Measurements from ENCODE around the gene ATP5F1E.

Gene ATP5F1E

GRCh38 chr20:59026904-59027740 lies 5.0 kb downstream of the ATP5F1E start:
- H2AK5ac ChIP-seq (ENCODE audit: low read length) = no peak overlapping the region
- no peak overlapping the region for H2BK5ac ChIP-seq (ENCODE audit: low read depth, low read length, poor library complexity)
- H2BK12ac ChIP-seq (ENCODE audit: low read length) = no peak overlapping the region
- no peak overlapping the region for H3K4me3 ChIP-seq (ENCODE audit: low read depth, low read length)
- no peak overlapping the region for H4K8ac ChIP-seq (ENCODE audit: low read depth, low read length)
- DNase-seq = no peak
- no peak overlapping the region for H4K12ac ChIP-seq (ENCODE audit: low read depth, low read length)
- no peak overlapping the region for H3K27ac ChIP-seq (ENCODE audit: low read depth, low read length)
- H3K9ac ChIP-seq (ENCODE audit: low read length) = no peak overlapping the region
- H4K91ac ChIP-seq (ENCODE audit: low read depth, low read length) = no peak overlapping the region
- no peak overlapping the region for H3K14ac ChIP-seq (ENCODE audit: low read length)
- no peak overlapping the region for H3K4ac ChIP-seq (ENCODE audit: low read depth, low read length)
- H2BK120ac ChIP-seq (ENCODE audit: insufficient read depth, low read length, poor library complexity) = no peak overlapping the region
- peaks cover 6% of the 10 kb centered on the region for H3K79me1 ChIP-seq (ENCODE audit: low read length)
- WGBS (ENCODE audit: extremely low coverage, insufficient coverage, insufficient read length) = no CpG with 5 or more reads among the region's 5 CpGs
- no peak overlapping the region for H3K4me2 ChIP-seq (ENCODE audit: low read length)
- peaks cover 18 to 33% of the 10 kb centered on the region in 2 experiments for H3K36me3 ChIP-seq (ENCODE audit: control insufficient read depth in 1 of 2, insufficient read depth in 2 of 2, low read length in 2 of 2)
- peaks cover 2% of the 10 kb centered on the region for H3K9me3 ChIP-seq (ENCODE audit: insufficient read depth, low read depth, low read length)
- H3K18ac ChIP-seq (ENCODE audit: low read length) = no peak overlapping the region
- peaks cover 4 to 5% of the 10 kb centered on the region in 2 experiments for H3K4me1 ChIP-seq (ENCODE audit: control insufficient read depth in 1 of 2, insufficient read depth in 2 of 2, low read length in 2 of 2)
- no peak overlapping the region for H2AFZ ChIP-seq (ENCODE audit: insufficient read depth, low read length, poor library complexity)
- H3K27me3 ChIP-seq (ENCODE audit: insufficient read depth, low read length) = no peaks in the 10 kb centered on the region
- H3K79me2 ChIP-seq (ENCODE audit: control insufficient read depth, insufficient read depth, low read length, poor library complexity) = peaks cover 9% of the 10 kb centered on the region
- H3K23ac ChIP-seq (ENCODE audit: low read length) = no peak overlapping the region

GRCh38 chr20:59025511-59025910 lies 6.6 kb downstream of the ATP5F1E start:
- H3K18ac ChIP-seq (ENCODE audit: low read length) = no peak overlapping the region
- H2BK120ac ChIP-seq (ENCODE audit: insufficient read depth, low read length, poor library complexity) = no peak overlapping the region
- no peaks in the 10 kb centered on the region for H3K4me1 ChIP-seq (ENCODE audit: control insufficient read depth in 1 of 2, insufficient read depth in 2 of 2, low read length in 2 of 2)
- H2BK5ac ChIP-seq (ENCODE audit: low read depth, low read length, poor library complexity) = no peak overlapping the region
- no peak overlapping the region for H4K91ac ChIP-seq (ENCODE audit: low read depth, low read length)
- H3K4me2 ChIP-seq (ENCODE audit: low read length) = no peak overlapping the region
- no peak overlapping the region for H3K4ac ChIP-seq (ENCODE audit: low read depth, low read length)
- H3K27me3 ChIP-seq (ENCODE audit: insufficient read depth, low read length) = no peaks in the 10 kb centered on the region
- no peak overlapping the region for H2AFZ ChIP-seq (ENCODE audit: insufficient read depth, low read length, poor library complexity)
- H3K79me2 ChIP-seq (ENCODE audit: control insufficient read depth, insufficient read depth, low read length, poor library complexity) = no peaks in the 10 kb centered on the region
- H3K36me3 ChIP-seq (ENCODE audit: control insufficient read depth in 1 of 2, insufficient read depth in 2 of 2, low read length in 2 of 2) = peaks cover 18 to 33% of the 10 kb centered on the region in 2 experiments
- H3K14ac ChIP-seq (ENCODE audit: low read length) = no peak overlapping the region
- no peak overlapping the region for H3K4me3 ChIP-seq (ENCODE audit: low read depth, low read length)
- H3K27ac ChIP-seq (ENCODE audit: low read depth, low read length) = no peak overlapping the region
- no peak overlapping the region for H4K8ac ChIP-seq (ENCODE audit: low read depth, low read length)
- H3K9ac ChIP-seq (ENCODE audit: low read length) = no peak overlapping the region
- H3K9me3 ChIP-seq (ENCODE audit: insufficient read depth, low read depth, low read length) = peaks cover 2% of the 10 kb centered on the region
- H3K23ac ChIP-seq (ENCODE audit: low read length) = no peak overlapping the region
- no peak overlapping the region for H2AK5ac ChIP-seq (ENCODE audit: low read length)
- no peak overlapping the region for H2BK12ac ChIP-seq (ENCODE audit: low read length)
- WGBS (ENCODE audit: extremely low coverage, insufficient coverage, insufficient read length) = no CpG with 5 or more reads among the region's 4 CpGs
- H4K12ac ChIP-seq (ENCODE audit: low read depth, low read length) = no peak overlapping the region
- H3K79me1 ChIP-seq (ENCODE audit: low read length) = no peaks in the 10 kb centered on the region
- no peak for DNase-seq

GRCh38 chr20:59025086-59025485 lies 7.0 kb downstream of the ATP5F1E start:
- Histone ChIP-seq H3K79me1 (ENCODE audit: low read length) (no peaks in the 10 kb centered on the region), H4K12ac (ENCODE audit: low read depth, low read length) (no peak overlapping the region), H3K4ac (ENCODE audit: low read depth, low read length) (no peak overlapping the region), H3K79me2 (ENCODE audit: control insufficient read depth, insufficient read depth, low read length, poor library complexity) (no peaks in the 10 kb centered on the region), H3K27me3 (ENCODE audit: insufficient read depth, low read length) (no peaks in the 10 kb centered on the region), H3K4me1 (ENCODE audit: control insufficient read depth in 1 of 2, insufficient read depth in 2 of 2, low read length in 2 of 2) (no peaks in the 10 kb centered on the region), H3K27ac (ENCODE audit: low read depth, low read length) (no peak overlapping the region), H2BK12ac (ENCODE audit: low read length) (no peak overlapping the region), H2AK5ac (ENCODE audit: low read length) (no peak overlapping the region), H4K8ac (ENCODE audit: low read depth, low read length) (no peak overlapping the region), H3K18ac (ENCODE audit: low read length) (no peak overlapping the region), H3K14ac (ENCODE audit: low read length) (no peak overlapping the region), H3K23ac (ENCODE audit: low read length) (no peak overlapping the region), H3K4me2 (ENCODE audit: low read length) (no peak overlapping the region), H3K36me3 (ENCODE audit: control insufficient read depth in 1 of 2, insufficient read depth in 2 of 2, low read length in 2 of 2) (peaks cover 18 to 33% of the 10 kb centered on the region in 2 experiments), H3K4me3 (ENCODE audit: low read depth, low read length) (no peak overlapping the region), H2BK5ac (ENCODE audit: low read depth, low read length, poor library complexity) (no peak overlapping the region), H2AFZ (ENCODE audit: insufficient read depth, low read length, poor library complexity) (no peak overlapping the region), H2BK120ac (ENCODE audit: insufficient read depth, low read length, poor library complexity) (no peak overlapping the region), H3K9ac (ENCODE audit: low read length) (no peak overlapping the region), H3K9me3 (ENCODE audit: insufficient read depth, low read depth, low read length) (peaks cover 2% of the 10 kb centered on the region), H4K91ac (ENCODE audit: low read depth, low read length) (no peak overlapping the region)
- no CpG with 5 or more reads among the region's 2 CpGs for WGBS (ENCODE audit: extremely low coverage, insufficient coverage, insufficient read length)
- no peak for DNase-seq

GRCh38 chr20:59024111-59024530 lies 8.0 kb downstream of the ATP5F1E start:
- H2BK120ac ChIP-seq (ENCODE audit: insufficient read depth, low read length, poor library complexity) = no peak overlapping the region
- H3K4me1 ChIP-seq (ENCODE audit: control insufficient read depth in 1 of 2, insufficient read depth in 2 of 2, low read length in 2 of 2) = peaks cover 0 to 2% of the 10 kb centered on the region in 2 experiments
- no peak overlapping the region for H3K4me2 ChIP-seq (ENCODE audit: low read length)
- H3K23ac ChIP-seq (ENCODE audit: low read length) = no peak overlapping the region
- H3K36me3 ChIP-seq (ENCODE audit: control insufficient read depth in 1 of 2, insufficient read depth in 2 of 2, low read length in 2 of 2) = peaks cover 18 to 33% of the 10 kb centered on the region in 2 experiments
- peaks cover 2% of the 10 kb centered on the region for H3K9me3 ChIP-seq (ENCODE audit: insufficient read depth, low read depth, low read length)
- H4K12ac ChIP-seq (ENCODE audit: low read depth, low read length) = no peak overlapping the region
- no peak overlapping the region for H4K91ac ChIP-seq (ENCODE audit: low read depth, low read length)
- no peak overlapping the region for H3K18ac ChIP-seq (ENCODE audit: low read length)
- H3K79me2 ChIP-seq (ENCODE audit: control insufficient read depth, insufficient read depth, low read length, poor library complexity) = no peaks in the 10 kb centered on the region
- no peak overlapping the region for H2AK5ac ChIP-seq (ENCODE audit: low read length)
- no peaks in the 10 kb centered on the region for H3K27me3 ChIP-seq (ENCODE audit: insufficient read depth, low read length)
- no peak overlapping the region for H3K9ac ChIP-seq (ENCODE audit: low read length)
- H2AFZ ChIP-seq (ENCODE audit: insufficient read depth, low read length, poor library complexity) = no peak overlapping the region
- no peak overlapping the region for H3K4me3 ChIP-seq (ENCODE audit: low read depth, low read length)
- no peaks in the 10 kb centered on the region for H3K79me1 ChIP-seq (ENCODE audit: low read length)
- WGBS (ENCODE audit: extremely low coverage, insufficient coverage, insufficient read length) = no CpG with 5 or more reads among the region's 24 CpGs
- no peak overlapping the region for H3K4ac ChIP-seq (ENCODE audit: low read depth, low read length)
- H3K27ac ChIP-seq (ENCODE audit: low read depth, low read length) = no peak overlapping the region
- no peak overlapping the region for H4K8ac ChIP-seq (ENCODE audit: low read depth, low read length)
- H2BK5ac ChIP-seq (ENCODE audit: low read depth, low read length, poor library complexity) = no peak overlapping the region
- H3K14ac ChIP-seq (ENCODE audit: low read length) = no peak overlapping the region
- DNase-seq = no peak
- no peak overlapping the region for H2BK12ac ChIP-seq (ENCODE audit: low read length)
